GM11168 (cell line): ENCODE measurements around the gene PRTFDC1.

Experiments used
- in situ Hi-C: fragments of 300-500 bp; cut with MboI; formaldehyde crosslinking; loops from one replicate; pipeline ENCODE4 v1.12.0; 2022; ENCODE audit warnings: low sequenced_read_pairs; ENCODE audit not compliant: unreplicated experiment

Gene PRTFDC1, protein sequence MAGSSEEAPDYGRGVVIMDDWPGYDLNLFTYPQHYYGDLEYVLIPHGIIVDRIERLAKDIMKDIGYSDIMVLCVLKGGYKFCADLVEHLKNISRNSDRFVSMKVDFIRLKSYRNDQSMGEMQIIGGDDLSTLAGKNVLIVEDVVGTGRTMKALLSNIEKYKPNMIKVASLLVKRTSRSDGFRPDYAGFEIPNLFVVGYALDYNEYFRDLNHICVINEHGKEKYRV

DNA sequence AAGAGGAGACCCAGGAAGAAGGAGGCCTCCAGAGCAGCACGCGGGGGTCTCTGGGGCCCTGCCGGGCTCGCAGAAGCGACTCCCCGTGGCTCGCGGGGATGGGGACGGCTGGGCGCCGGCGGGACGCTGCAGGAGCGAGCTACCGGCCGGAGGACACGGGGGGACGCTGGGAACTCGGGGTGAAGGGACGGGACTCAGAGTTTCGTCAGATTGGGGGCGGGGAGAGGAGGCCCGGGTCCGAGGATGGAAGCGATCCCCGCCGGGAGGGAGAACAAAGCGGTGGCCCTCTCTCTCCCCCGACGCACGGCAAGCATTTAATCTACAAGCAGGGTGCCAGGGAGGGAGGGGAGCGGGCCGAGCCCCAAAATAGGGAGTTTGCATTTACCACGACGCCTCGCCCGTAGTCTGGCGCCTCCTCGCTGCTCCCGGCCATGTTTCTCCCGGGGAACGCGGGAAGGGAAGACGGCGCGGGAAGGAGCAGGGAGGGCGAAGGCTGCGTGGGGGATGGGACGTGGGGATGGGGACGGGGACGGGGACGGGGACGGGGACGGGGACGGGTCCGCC, at the start of gene PRTFDC1:
Gene PRTFDC1 (minus strand): TSS at position 464 of the 564 bp plus-strand sequence. CDS start 31 bp downstream, at position 433.
- in situ Hi-C loops = loop anchor here (25.0 kb wide), 1 partner anchor 315 kb away; no protein-coding TSS in a partner anchor

DNA sequence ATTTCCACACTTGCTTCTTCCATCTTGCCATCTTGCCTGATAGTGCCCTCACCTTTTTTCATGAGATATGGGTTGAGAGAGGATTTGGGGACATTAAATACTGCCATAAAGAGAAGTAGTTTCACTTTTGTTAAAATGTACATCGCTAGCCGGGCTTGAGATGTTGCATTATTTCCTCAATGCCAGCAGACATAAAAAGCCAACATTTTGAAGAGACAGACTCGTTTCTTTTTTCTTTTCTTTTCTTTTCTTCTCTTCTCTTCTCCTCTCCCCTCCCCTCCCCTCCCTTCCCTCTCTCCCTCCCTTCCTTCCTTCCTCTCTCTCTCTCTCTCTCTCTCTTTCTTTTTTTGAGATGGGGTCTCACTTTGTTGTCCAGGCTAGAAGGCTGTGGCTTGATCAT, 45.6 kb upstream of the PRTFDC1 start:
- in situ Hi-C loops = no loop called here

DNA sequence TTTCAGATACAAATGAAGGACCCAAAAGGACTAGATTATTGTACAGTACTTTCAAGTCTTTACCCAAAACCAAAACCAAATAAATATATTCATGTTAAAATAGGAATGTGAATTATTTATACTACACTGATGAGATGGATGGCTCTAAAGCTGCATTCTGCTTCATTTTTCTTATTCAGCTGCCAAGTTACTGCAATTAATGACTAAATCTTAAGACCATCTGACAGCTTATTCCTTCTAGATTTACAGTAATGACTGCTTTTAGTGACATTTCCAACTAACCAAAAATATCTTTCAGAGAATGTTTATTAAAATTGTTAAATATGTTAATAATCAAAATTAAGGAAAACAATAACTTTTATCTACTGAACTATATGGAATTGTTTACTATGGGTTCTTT, 42.7 kb upstream of the PRTFDC1 start:
- in situ Hi-C loops = no loop called here

DNA sequence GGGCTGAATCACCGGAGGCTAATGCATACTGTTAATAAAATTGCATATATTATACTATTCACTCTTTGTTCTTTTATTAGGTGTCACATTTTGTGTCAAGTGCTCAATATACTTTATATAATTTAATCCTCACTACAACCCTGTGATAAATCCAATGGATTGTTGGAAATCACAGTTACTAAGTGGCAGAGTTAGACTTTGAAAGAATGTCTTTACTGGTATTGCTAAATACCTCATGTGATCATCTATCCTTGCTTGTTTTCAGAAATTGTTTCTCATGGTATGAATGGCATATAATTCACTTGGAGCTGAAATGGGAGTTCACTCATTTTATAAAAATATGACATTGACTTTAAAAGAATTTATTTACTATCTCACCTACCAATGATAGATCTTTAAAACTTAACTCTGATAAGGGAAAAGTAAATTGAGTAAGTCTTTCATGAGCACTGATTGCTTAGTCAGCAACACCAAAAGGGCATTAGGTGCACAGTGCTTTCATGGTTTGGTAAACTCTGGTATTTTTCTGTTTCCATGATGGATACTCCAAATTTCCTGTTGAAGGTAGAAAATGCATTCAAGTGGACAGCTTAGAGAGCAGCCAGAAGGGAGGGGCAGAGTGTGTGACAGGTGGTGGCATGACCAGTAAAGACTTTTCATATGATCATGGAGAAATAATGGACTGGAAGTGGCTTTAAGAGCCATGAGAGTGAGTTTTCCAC, 41.0 kb upstream of the PRTFDC1 start:
- in situ Hi-C loops = no loop called here

DNA sequence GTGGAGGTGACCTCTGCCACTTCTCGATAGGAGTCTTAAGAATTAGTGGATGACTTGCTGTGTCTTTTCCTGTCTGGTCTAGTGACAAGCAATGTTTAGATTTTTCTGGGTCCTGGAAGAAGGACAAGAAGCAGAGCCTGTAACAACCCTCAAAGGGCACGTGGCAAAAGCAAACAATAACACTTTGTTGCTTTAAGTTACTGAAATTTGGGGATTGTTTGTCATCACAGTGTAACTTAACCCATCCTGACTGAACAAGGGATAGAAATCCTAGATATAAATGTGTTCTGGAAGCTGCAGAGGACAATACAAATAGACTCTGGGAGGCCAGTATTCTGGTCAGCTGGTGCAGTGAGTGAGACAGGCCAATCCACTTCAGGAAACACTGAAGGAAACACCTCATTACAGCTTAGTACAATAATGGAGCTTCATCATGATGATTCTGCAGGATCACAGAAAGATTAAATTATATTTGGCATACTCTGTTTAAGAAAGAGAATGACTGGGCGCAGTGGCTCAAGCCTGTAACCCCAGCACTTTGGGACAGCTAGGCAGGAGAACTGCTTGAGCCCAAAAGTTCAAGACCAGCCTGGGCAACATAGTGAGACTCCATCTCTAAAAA, 40.2 kb upstream of the PRTFDC1 start:
- in situ Hi-C loops = no loop called here

DNA sequence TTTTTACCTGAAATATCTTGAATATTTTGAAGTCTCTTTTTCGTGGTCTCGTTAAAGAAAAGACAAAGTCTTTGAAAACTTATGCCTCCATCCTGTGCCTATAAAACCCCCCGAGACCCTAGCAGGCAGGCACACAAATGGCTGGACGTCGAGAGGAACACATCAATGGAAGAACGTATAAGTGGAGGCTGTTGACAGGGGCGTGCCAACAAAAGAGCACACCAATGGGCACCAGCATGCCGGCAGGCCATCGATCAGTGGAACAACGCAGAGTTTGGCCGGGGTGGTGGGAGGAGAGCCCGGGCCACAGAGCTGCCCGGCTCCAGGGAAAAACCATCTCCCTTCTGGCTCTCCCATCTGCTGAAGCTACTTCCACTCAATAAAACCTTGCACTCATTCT, 38.9 kb upstream of the PRTFDC1 start:
- in situ Hi-C loops = no loop called here

DNA sequence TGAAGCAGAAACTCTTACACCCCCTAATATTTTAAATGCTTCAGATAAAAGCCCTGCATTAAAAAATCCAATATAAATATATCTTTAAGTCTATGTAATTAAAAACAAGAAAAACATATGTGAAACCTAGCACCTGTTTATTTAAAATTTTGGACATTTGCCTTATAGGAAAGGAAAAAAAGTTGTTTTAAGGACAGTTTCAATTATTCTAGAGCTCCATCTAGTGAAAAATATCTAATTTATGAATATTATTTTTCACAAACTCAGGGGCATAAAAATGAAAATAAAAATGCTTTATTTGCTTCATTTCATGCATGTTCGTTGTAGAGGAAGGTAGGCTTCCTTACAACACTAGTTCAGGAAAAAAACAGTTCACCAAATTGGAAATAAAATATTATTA, 37.5 kb upstream of the PRTFDC1 start:
- in situ Hi-C loops = no loop called here

DNA sequence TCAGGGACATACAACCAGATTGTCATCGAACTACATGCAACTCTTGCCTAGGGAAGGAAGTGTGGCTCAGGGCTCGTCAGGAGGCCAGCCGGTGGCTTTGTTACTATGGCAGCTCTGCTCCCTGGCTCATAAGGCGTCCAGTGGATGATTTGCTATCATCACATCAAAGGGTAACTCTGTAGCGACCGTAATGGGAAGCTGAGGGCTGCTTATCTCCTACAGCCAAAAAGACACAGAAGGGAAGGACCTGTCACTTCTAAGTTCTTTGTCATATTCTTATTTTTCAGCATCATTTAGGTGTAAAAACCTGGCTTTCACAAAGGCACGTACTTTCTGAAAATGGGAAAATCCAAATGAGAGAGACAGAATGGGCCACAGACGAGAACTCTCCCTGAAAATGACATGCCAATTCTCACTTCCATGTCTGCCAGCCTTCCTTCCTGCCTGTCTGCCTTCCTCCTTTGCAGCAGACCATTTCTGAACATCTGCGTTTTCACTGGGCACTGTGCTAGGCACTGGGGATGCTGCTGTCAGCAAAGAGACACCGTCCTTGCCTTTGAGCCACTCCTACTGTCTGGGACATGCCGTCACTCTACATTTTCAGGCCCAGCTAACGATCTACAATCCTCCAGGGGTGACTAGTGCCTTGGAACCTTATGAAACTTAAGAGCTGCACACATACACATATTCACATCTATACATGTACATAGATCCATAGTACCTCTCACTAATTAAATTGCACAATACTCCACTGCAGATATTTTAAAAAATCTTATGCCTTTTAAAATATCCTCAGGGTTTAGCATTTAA, 36.6 kb upstream of the PRTFDC1 start:
- in situ Hi-C loops = no loop called here

DNA sequence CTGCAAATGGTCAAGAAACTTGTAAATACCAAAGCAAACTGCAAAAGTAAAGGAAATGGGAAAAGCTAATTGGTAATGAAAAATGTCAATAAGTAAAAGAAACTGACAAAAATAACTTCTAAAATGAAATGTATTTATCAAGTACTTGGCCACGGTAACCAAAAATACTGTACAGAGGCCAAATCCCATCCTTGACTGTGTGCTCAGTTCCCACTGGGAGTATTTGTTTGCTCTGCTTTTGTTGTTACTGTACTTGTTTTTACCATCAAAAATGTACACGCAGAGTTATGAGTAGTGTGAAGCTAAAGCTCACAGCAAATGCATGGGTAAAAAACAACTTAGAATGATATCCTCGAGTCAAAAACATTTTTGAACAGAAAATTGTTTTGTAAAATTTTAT, 32.5 kb upstream of the PRTFDC1 start:
- in situ Hi-C loops = no loop called here

DNA sequence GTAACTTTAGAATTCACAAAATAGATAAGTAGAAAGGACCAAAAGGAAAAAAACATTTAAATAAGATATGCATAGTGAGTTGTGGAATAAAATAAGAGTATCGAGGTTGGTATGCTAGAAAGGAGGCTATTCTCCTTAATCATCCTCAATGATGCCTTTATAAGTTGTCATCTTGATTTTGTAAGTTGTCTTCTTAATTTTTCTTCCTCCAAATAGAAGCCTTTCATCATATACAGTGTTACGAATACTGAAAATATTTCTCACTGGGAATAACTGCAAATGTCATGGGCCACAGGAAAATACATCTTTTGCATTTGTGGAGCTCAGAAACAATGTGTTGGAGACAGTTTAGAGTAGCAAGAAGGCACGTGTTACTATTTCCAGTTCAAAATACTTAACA, 31.5 kb upstream of the PRTFDC1 start:
- in situ Hi-C loops = no loop called here

DNA sequence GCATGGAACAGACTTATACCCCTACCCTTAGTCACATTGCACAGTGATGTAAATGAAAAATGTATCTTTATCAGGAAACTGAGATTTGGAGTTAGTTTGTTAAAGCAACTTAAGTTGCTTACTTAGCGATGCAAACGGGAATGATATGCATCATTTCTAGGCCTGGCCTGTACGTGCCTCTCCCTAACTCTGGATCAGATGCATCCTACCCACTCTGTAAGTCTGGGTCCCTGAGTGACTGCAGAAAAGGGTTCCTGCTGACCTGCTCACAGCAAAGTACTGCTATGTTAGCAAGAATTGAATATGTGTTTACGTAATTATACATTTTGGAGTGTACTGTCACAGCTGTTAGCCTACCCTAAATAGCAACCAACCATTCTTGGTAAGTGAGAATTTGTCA, 30.7 kb upstream of the PRTFDC1 start:
- in situ Hi-C loops = no loop called here

DNA sequence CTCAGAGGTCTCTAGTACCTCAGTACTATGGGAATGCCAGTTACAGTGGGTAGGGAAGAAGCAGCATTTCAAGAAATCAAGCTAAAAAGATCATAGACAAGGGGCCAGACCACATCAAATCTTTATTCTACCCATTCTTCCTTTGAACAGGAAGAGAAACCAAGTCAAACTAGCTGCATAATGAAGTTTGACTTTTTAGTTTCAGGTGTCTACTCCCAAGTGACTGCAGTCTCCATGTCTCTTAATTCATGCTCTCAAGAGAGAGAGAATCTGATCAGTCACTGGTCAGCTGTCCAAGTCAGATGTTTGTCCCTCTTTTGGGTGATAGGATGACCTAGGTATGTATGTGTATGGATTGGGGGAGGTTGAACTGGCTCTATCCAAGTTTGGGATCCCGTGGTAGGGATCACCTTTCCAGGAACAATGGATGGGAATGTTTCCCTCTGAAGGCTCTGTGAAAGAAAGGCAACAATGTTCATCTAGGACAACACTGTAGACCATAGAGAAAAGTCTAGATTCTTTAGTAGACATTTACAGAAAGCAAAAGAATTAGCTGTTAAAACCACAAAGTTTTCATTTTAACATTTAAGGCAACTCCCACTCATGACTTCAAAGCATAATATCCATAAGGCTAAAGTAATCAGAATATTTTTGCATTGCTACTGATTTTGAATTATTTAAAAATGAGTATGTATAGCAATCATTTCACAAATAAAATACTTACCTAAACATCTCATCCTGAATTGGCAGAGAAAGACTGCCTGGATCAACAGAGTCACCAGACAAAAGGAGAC, 30.1 kb upstream of the PRTFDC1 start:
- in situ Hi-C loops = no loop called here

DNA sequence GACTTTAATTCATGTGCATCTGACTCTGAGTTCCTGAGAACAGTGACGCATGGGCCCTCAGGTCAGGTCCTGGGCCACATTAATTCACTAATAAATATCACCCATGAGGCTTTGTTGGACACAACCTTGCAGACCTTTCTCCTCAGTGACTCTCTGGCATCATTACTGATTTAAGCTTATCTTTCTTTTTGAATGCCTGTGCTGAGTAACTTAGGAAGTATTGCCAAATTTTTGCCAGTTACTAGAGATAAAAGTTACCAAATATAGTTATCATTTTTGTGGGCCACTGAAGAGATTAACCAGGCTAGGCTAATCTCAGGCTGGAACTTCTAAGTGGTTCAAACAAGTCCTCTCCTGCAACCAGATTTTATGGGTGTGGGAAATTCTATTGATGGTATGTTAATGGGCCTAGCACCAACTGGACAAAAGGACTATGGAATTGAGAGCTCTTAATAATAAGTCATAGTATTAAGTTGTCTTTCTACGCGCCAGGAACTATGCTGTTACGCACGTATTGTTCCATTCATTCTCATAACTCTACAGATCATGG, 28.8 kb upstream of the PRTFDC1 start:
- in situ Hi-C loops = no loop called here

DNA sequence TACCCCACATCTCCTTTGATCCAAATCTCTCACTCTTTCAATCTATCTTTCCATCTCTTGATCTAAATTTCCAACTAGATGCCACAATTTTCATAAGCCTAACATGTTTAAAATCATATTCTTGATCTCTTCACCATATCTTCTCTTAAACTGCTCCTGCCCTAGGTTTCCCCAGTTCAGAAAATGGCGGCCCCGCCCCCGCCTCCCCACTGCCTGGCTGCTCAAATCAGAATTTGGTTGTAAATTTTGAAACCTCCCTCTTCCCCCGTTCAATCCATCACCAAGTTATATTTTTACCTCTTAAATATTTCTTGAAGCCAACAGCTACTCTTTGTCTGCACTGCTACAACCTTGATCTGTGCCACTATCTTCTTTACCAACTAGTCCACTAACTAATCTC, 27.3 kb upstream of the PRTFDC1 start:
- in situ Hi-C loops = no loop called here

DNA sequence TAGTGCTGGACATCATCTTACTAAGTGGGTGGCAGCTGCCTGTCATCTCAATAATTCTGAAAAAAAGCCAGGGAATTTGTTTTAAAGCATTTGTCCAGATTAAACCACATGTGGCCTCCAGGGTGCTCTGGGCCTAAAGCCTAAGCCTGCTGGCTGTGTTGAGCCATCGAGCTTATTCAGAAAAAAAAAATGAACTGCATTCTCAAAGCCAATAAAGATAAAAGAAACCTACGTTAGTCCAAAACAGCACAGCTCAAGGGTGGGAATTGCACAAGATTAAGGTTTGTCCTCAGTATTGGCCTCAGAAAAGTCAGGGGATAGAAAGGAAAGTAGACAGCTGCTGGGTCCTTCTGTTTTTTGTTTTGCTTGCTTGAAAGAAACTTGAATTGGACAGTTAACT, 22.6 kb upstream of the PRTFDC1 start:
- in situ Hi-C loops = loop anchor here (25.0 kb wide), 1 partner anchor 338 kb away; no protein-coding TSS in a partner anchor

DNA sequence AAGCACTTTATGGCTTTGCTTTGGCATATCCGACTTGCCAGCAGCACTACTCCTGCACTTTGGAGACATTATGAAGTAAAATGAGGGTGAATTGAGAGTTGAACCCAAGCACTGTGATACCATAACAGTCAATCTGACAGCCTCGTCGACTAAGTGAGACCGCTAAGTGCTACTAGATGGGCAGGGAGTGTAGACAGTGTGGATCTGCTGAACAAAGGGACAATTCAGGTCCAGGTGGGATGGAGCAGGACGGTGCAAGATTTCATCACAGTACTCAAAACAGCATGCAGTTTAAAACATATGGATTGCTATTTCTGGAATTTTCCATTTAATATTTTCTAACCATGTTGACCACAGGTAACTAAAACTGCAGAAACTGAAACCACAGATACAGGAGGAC, 20.8 kb upstream of the PRTFDC1 start:
- in situ Hi-C loops = loop anchor here (25.0 kb wide), 1 partner anchor 336 kb away; no protein-coding TSS in a partner anchor

DNA sequence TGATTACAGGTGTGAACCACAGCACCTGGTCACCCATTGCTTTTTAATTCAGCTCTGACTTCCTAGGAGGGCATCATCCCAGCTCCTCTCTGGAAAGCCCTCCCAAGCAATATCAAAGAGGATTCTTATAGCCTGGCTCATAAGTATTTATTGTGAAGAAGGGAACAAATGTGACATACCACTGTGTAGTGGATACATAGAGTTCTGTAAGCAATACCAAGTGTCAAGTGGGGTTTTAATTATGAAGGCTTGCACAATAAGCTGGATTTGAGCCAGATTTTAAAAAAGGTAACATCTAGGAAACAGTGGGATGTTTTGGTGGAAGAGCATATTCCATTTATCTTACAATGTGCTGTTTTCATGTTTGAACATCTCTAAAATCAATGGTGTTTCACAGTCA, 19.0 kb upstream of the PRTFDC1 start:
- in situ Hi-C loops = loop anchor here (25.0 kb wide), 1 partner anchor 334 kb away; no protein-coding TSS in a partner anchor

DNA sequence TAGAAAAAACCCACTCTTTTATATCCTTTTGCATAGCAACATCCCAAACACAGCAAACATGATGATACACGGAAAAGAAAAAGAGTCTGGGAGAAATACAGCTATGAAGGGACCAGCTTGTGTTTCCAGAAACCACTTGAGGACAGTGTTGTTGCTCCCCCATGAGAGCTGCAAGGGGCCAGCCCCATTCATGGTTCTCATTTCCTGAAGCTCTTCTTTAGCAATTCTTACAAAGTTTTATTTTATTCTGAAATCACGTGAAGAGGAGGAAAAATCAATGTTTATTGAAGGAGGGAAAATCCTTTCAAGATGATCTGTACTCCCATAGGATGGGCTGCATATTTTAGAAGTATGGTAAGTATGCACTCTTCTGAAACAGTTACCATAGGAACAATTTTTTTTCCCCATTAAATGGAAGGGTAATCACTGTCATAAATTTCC, 17.5 kb upstream of the PRTFDC1 start:
- in situ Hi-C loops = loop anchor here (25.0 kb wide), 1 partner anchor 333 kb away; no protein-coding TSS in a partner anchor

DNA sequence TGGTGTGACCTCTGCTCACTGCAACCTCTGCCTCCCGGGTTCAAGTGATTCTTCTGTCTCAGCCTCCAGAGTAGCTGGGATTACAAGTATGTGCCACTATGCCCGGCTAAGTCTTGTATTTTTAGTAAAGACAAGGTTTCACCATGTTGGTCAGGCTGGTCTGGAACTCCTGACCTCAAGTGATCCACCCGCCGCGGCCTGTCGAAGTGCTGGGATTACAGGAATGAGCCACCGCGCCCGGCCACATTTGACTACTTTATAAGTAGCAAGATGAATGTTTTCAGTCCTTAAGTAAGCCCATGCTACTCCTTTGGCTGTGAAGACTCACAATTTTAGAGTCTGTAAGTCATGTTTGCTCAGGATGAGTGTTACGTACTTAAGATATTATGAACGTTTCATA, 16.5 kb upstream of the PRTFDC1 start:
- in situ Hi-C loops = loop anchor here (25.0 kb wide), 1 partner anchor 332 kb away; no protein-coding TSS in a partner anchor
